ENCODE data around the gene ZNF669.
"Not testable (repeated sequence)": the region's sequence is repeated elsewhere in the genome, so short reads cannot be mapped to it uniquely, and the experiment has no call there.

DNA sequence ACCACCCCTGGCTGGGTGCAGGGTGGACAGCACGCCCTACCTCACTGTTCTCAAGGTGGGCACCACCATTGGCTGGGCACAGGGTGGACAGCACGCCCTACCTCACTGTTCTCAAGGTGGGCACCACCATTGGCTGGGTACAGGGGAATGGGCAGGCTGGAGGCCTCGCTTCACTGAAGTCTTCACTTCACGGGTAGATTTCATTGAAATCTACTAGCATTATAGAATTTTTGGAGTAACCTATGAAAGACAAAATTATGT is 16.2 kb upstream of the ZNF669 start:
- not testable (repeated sequence) for TF ChIP-seq TAF1, POLR2A (IDR thresholded peaks at IDR 0.05; ENCODE audit: low read depth, low read length)
